HFF-Myc (cell line): ENCODE data around the gene ARGFX.
"Not testable (repeated sequence)": the region's sequence is repeated elsewhere in the genome, so short reads cannot be mapped to it uniquely, and the experiment has no call there.

Experiments used
- DNase-seq: peaks from one replicate; pipeline ENCODE4 v3.0.0-alpha.2; 2011; ENCODE audit warnings: low read depth; ENCODE audit errors: extremely low read depth
- H3K4me3 ChIP-seq: replicated peaks from 2 replicates; pipeline ENCODE4 v1.5.1; 2011; ENCODE audit warnings: low read depth, mild to moderate bottlenecking, control low read depth, low read length
- CTCF ChIP-seq: IDR thresholded peaks from 2 replicates; pipeline ENCODE4 v1.5.1; 2012; ENCODE audit warnings: mild to moderate bottlenecking, low read depth, low read length, control low read depth; ENCODE audit errors: missing control alignments

The ARGFX gene

GRCh38 chr3:121595765-121596406 is 28.1 kb downstream of the ARGFX start:
- H3K4me3 ChIP-seq = no peak overlapping the region
- no peak for TF ChIP-seq CTCF
- no peak for DNase-seq

DNA sequence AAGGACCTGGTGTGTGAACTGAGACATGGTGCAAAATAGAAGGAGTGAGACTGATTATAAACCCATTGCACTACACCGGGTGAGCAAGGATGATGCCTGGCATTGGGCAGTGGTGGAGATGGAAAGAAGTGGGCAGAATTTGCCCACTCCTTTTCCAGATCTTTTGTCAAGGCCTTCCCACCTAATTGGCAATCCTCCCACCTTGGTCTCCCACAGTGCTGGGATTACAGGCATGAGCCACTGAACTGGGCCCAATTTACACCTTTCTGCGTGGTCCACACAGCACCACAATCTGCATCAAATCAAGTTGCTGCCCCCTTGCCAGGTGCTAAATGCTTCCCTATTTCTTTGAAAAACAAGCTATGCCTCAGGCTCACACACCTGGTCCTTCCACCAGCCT is 30.8 kb downstream of the ARGFX start:
- no peak overlapping the region for H3K4me3 ChIP-seq
- DNase-seq = no peak
- no peak for TF ChIP-seq CTCF

- not testable (repeated sequence) for DNase-seq, H3K4me3 ChIP-seq
These were observed 32.2 kb downstream of the ARGFX start for GRCh38 chr3:121599900-121600299.

DNA sequence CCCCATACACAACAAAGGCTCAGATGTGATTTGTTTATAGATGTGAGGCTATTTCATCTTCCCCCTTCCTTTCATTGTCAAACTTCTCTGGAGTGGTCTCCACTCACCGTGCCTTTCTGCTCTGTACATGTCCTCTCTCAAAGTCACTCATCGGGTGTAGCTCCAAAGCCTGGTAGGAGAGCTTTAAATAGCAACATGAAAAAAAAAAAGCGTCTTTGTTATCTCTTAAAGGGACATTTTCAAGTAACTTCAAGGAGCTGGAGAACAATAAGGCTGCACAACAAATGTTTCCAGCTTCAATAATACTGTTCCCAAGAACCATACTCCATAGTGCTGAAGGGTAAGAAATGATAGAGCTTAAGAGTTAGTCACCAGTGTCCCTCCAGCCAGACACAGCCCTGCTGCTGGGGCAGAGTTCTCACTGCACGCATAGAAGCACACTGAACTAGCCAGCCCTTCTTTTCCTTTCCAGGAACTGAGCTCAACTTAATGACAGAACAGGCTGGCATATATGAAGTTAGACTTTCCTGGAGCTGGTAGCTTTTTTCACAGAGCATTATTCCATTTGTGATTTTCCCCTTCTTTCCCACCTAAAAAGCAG is 33.6 kb downstream of the ARGFX start:
- no peak for TF ChIP-seq CTCF
- no peak for DNase-seq
- H3K4me3 ChIP-seq = no peak overlapping the region

DNA sequence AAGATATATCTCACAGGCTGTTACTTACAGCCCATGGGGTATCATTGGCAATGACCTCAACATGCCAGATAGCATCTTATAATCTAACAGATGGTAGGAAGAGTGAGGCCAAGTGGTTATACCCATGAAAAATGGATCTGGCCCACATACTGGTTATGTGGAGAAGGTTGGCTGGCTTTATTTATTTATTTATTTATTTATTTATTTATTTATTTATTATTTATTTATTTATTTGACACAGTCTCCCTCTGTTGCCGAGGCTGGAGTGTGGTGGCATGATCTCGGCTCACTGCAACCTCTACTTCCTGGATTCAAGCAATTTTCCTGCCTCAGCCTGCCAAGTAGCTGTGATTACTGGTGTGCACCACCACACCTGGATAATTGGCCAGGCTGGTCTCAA is 37.0 kb downstream of the ARGFX start:
- no peak for DNase-seq
- no peak overlapping the region for H3K4me3 ChIP-seq
- TF ChIP-seq CTCF = no peak

DNA sequence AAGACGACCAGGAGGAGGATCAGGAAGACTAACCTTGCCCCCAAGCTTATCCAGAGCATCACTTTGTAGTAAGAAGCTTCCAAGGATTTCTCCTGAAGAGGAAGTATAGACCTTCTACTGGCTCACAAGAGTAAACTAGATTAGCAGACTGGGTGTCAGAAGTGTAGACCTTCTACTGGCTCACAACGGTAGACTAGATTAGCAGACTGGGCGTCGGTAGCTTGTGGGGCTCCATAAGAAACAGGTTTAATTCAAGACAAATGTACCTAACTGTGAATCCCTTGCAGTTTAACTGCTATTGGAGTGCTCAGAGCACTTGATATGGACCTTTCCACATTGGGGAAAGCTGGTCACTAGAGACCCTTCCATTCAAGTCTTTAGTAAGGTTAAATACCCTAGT is 38.4 kb downstream of the ARGFX start:
- DNase-seq = no peak
- TF ChIP-seq CTCF = no peak
- no peak overlapping the region for H3K4me3 ChIP-seq
